Glutamatergic neuron (in vitro differentiated cells): ENCODE results near the gene CHST15. TPM values are rescaled to one million over a fixed set of nuclear protein-coding genes. Genes with fewer than 3 reads are reported as not detected.

ENCODE experiments used
- DNase-seq: peaks from one replicate; pipeline ENCODE4 v3.0.0; 2022
- H3K27ac Mint-ChIP-seq: one replicate; pipeline ENCODE4 v1.8.0; 2020; ENCODE audit warnings: mild to moderate bottlenecking, mixed read lengths, inconsistent platforms; ENCODE audit not compliant: unreplicated experiment
- H3K27me3 Mint-ChIP-seq: one replicate; pipeline ENCODE4 v1.8.0; 2020; ENCODE audit warnings: mild to moderate bottlenecking, moderate library complexity, mixed read lengths, inconsistent platforms; ENCODE audit not compliant: unreplicated experiment
- H3K36me3 Mint-ChIP-seq: one replicate; pipeline ENCODE4 v1.8.0; 2020; ENCODE audit warnings: mild to moderate bottlenecking, mixed read lengths, inconsistent platforms; ENCODE audit not compliant: unreplicated experiment
- H3K4me1 Mint-ChIP-seq: one replicate; pipeline ENCODE4 v1.8.0; 2020; ENCODE audit warnings: mild to moderate bottlenecking, low read depth, mixed read lengths, inconsistent platforms; ENCODE audit not compliant: unreplicated experiment
- H3K4me3 Mint-ChIP-seq: one replicate; pipeline ENCODE4 v1.8.0; 2020; ENCODE audit warnings: mild to moderate bottlenecking, mixed read lengths, inconsistent platforms; ENCODE audit not compliant: unreplicated experiment
- H3K9me3 Mint-ChIP-seq: one replicate; pipeline ENCODE4 v1.8.0; 2020; ENCODE audit warnings: mild to moderate bottlenecking, moderate library complexity, mixed read lengths, inconsistent platforms; ENCODE audit not compliant: unreplicated experiment
- CTCF ChIP-seq: fragments of 200-600 bp; sonication (generic); IDR thresholded peaks from one replicate; pipeline ENCODE4 v1.5.0; 2021; ENCODE audit not compliant: partially characterized antibody, unreplicated experiment
- total RNA-seq: library from RNA; stranded (reverse); fragmentation: NEBNext Ultra II Directional; extraction: Animal tissue kit (Norgen Biotek cat#: 25700); gene quantifications from one replicate; pipeline ENCODE4 v1.2.1, GENCODE V29; 2021; ENCODE audit not compliant: unreplicated experiment

CHST15 gene
- total RNA-seq, 1 donor from 2014 or later: 2.4 TPM

DNA sequence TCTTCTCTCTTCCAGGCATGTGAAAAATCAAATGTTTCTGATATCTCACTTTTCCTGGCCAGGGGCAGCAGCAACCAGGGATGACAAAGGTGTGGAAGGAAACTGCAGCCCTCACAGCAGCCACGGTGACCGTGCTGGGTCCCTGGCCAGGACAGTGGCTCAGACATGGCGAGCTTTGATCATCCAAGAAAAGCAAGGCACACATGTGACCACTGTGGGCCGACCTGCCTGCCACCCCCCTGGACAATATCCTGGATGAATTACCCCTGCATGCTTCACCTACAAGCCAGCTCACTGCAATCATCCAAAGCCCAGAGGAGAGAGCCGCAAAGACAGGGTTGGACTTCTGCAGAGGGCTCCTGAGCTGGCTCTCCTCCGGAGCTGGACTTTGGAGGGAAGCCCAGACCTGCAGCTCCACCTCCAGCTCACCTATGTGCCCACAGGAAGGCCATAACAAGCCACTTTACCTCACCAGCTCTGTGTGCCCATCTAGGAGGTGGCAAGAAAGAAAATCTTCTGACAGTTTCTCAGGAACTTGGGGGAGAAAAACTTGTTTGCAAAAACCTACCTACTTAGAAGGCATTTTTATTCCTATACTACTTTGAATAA is 2.7 kb downstream of the CHST15 start:
- peaks cover 18% of the 10 kb centered on the region for H3K4me1 Mint-ChIP-seq
- peak overlapping the region; percentile 88 for H3K4me3 Mint-ChIP-seq
- no peak for TF ChIP-seq CTCF
- no peak for DNase-seq
- H3K9me3 Mint-ChIP-seq: peaks cover 2% of the 10 kb centered on the region
- H3K36me3 Mint-ChIP-seq: peaks cover 5% of the 10 kb centered on the region
- H3K27ac Mint-ChIP-seq: no peak overlapping the region
- peaks cover 23% of the 10 kb centered on the region for H3K27me3 Mint-ChIP-seq

DNA sequence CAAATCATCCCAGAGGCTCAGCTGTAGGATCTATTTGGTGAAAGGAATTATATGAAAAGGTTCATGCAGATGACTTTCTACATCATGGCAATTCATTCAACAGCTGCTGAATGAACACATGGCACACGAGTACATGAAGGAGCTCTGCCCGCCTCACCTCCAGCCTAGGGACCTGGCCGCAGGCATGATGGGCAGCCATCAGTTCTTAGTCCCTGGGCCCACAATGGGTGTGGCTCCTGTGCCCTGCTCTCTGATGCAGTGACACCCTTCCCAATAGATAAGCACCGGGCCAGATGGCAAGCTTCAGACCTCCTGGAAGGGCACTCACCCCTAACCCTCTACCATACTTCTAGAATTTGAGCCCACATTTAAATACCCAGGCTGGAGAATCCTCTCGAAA is 3.5 kb downstream of the CHST15 start:
- Mint-ChIP-seq H3K9me3 (peaks cover 2% of the 10 kb centered on the region), H3K27ac (no peak overlapping the region), H3K4me1 (peaks cover 12% of the 10 kb centered on the region), H3K36me3 (peaks cover 5% of the 10 kb centered on the region), H3K27me3 (peaks cover 23% of the 10 kb centered on the region), H3K4me3 (peak overlapping the region; percentile 20)
- no peak for DNase-seq
- no peak for TF ChIP-seq CTCF

DNA sequence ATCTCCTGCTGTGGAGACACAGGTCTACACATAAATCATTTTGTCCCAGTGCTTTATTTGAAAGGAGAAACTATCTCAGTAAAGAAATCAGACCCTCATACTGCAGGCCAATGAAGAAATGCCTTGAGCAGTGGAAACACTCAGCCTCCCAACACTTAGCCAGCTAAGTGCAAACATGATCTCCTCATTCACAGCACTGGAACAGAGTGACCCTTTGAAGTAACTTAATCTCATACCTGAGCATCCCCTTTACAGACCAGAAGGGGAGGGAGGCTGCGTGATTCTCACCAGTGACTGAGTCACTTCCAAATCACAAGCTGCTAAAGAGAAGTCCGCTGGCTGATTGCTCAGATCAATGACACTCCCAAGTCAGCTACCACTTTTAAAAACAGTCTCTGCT is 4.5 kb downstream of the CHST15 start:
- no peak overlapping the region for H3K4me3 Mint-ChIP-seq
- DNase-seq: no peak
- peaks cover 18% of the 10 kb centered on the region for H3K27me3 Mint-ChIP-seq
- H3K27ac Mint-ChIP-seq: no peak overlapping the region
- no peak for TF ChIP-seq CTCF
- peaks cover 2% of the 10 kb centered on the region for H3K9me3 Mint-ChIP-seq
- peaks cover 5% of the 10 kb centered on the region for H3K36me3 Mint-ChIP-seq
- peaks cover 7% of the 10 kb centered on the region for H3K4me1 Mint-ChIP-seq

GRCh38 chr10:124087672-124088634 is 5.4 kb downstream of the CHST15 start:
- Mint-ChIP-seq H3K36me3 (peaks cover 5% of the 10 kb centered on the region), H3K27ac (peak overlapping the region; percentile 22), H3K27me3 (peaks cover 17% of the 10 kb centered on the region), H3K4me1 (peaks cover 7% of the 10 kb centered on the region), H3K4me3 (no peak overlapping the region), H3K9me3 (peaks cover 3% of the 10 kb centered on the region)
- TF ChIP-seq CTCF: no peak
- DNase-seq: no peak
